ENCODE measurements around the gene OR10J1.

Gene OR10J1, protein sequence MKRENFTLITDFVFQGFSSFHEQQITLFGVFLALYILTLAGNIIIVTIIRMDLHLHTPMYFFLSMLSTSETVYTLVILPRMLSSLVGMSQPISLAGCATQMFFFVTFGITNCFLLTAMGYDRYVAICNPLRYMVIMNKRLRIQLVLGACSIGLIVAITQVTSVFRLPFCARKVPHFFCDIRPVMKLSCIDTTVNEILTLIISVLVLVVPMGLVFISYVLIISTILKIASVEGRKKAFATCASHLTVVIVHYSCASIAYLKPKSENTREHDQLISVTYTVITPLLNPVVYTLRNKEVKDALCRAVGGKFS

DNA sequence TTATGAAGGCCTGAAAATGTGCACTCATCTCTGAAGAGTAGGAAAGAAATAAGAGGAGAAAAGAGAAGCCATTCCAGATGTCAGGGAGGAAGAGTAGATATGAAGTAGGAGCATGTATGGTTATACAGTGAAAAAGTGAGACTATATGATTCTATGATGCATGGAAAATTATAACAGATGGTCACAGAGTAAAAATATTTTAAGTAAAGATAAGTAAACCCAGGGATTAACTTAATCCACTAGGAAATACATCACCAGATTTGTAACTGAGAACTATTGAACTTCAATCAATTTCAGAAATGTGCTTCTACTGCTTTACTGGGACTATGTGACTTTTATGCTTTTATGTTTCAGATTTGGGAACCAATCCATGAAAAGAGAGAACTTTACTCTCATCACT, at the start of gene OR10J1:
Gene OR10J1, plus strand, starts transcription at position 301 of the 400 bp plus-strand sequence. Its CDS starts 70 bp downstream, at position 371.
- Histone ChIP-seq H3K27ac (no peak within 1 kb of the TSS), H3K4me1 (no peaks in the 10 kb centered on the region), H3K4me3 (no peak within 1 kb of the TSS), H3K9me3 (no peaks in the 10 kb centered on the region), H3K27me3 (no peaks in the 10 kb centered on the region), H3K36me3 (no peaks in the 10 kb centered on the region)
- no peak for DNase-seq
- intact Hi-C loops (cut with DNase I; ENCODE audit: low total_unique reads) = no loop called here
- TF ChIP-seq, protein P1, sequence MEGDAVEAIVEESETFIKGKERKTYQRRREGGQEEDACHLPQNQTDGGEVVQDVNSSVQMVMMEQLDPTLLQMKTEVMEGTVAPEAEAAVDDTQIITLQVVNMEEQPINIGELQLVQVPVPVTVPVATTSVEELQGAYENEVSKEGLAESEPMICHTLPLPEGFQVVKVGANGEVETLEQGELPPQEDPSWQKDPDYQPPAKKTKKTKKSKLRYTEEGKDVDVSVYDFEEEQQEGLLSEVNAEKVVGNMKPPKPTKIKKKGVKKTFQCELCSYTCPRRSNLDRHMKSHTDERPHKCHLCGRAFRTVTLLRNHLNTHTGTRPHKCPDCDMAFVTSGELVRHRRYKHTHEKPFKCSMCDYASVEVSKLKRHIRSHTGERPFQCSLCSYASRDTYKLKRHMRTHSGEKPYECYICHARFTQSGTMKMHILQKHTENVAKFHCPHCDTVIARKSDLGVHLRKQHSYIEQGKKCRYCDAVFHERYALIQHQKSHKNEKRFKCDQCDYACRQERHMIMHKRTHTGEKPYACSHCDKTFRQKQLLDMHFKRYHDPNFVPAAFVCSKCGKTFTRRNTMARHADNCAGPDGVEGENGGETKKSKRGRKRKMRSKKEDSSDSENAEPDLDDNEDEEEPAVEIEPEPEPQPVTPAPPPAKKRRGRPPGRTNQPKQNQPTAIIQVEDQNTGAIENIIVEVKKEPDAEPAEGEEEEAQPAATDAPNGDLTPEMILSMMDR (IDR thresholded peaks at IDR 0.05) = no peak

DNA sequence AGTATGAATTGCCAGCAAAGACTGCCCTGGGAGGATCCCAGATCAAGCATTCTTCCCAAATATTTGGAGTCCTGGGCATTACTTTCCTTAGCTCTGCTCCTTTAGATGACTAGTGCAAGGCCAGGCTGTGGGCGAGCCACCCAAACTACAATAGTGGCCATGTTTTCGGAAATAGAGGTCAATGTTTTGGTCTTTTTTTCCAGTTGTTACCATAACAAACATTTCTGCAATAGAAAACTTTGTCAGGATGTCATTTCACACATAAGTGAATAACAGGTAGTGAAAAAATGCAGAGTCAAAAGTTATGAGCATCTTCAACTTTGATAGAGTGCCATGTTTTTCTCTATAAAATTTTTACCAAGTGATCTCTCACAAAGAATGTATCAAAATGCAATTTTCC, 32.7 kb upstream of the OR10J1 start:
- Histone ChIP-seq H3K9me3 (no peaks in the 10 kb centered on the region), H3K27ac (no peak overlapping the region), H3K4me3 (no peak overlapping the region), H3K27me3 (no peaks in the 10 kb centered on the region), H3K36me3 (no peaks in the 10 kb centered on the region), H3K4me1 (no peaks in the 10 kb centered on the region)
- intact Hi-C loops (cut with DNase I; ENCODE audit: low total_unique reads) = no loop called here
- TF ChIP-seq, protein P1 (IDR thresholded peaks at IDR 0.05) = no peak
- DNase-seq = no peak

DNA sequence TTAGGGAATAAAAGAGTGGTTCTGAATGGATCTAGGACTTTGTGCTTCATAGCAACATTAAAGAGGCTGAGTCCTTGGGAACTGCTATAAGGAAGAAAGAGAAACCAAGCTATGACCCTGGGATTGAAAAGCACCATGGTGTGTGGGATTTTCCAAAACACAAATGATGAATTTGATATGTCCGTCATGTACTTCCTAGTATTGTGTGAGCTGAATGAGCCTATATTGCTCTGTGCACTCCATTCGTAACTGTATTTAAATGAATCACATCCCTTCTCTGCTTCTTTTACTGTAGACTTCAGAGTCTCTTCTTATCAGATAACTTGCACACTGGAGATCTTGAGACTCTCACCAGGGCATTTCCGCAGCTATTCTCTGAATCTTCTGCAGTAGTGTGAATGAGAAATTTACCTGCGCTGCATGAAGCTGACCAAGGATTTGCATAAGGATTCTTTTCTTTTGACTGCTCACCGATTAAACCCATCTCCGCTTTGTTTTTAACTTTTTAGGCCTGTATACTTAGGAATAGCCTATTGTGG, 30.6 kb upstream of the OR10J1 start:
- intact Hi-C loops (cut with DNase I; ENCODE audit: low total_unique reads) = no loop called here
- Histone ChIP-seq H3K27ac (no peak overlapping the region), H3K9me3 (no peaks in the 10 kb centered on the region), H3K36me3 (no peaks in the 10 kb centered on the region), H3K4me1 (no peaks in the 10 kb centered on the region), H3K27me3 (no peaks in the 10 kb centered on the region), H3K4me3 (no peak overlapping the region)
- TF ChIP-seq, protein P1 (IDR thresholded peaks at IDR 0.05) = no peak
- DNase-seq = no peak

DNA sequence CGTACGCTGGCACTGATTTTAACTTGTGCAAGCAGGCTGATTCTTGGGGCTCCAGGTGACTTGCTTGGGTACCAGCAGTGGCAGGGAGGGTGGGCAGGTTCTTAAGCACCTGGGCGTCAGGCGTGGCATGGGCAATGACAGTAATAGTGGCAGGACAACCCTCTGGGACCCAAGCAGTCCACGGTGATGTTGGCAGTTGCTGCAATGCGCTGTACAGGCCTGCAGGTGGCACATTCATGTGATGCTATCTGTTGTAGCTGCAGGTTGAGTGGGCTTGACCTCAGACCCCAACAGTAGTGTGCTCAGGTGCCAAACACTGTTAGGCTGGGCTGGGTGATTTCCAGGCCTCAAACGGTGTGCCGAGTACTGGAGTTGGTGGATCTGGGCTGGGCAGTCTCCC, 17.7 kb upstream of the OR10J1 start:
- Histone ChIP-seq H3K9me3 (peaks cover 0 to 9% (median 3%) of the 10 kb centered on the region in 3 donors), H3K27me3 (no peaks in the 10 kb centered on the region), H3K27ac (no peak overlapping the region), H3K4me3 (no peak overlapping the region), H3K36me3 (no peaks in the 10 kb centered on the region), H3K4me1 (no peaks in the 10 kb centered on the region)
- DNase-seq = no peak
- intact Hi-C loops (cut with DNase I; ENCODE audit: low total_unique reads) = no loop called here
- TF ChIP-seq, protein P1 (IDR thresholded peaks at IDR 0.05) = no peak

DNA sequence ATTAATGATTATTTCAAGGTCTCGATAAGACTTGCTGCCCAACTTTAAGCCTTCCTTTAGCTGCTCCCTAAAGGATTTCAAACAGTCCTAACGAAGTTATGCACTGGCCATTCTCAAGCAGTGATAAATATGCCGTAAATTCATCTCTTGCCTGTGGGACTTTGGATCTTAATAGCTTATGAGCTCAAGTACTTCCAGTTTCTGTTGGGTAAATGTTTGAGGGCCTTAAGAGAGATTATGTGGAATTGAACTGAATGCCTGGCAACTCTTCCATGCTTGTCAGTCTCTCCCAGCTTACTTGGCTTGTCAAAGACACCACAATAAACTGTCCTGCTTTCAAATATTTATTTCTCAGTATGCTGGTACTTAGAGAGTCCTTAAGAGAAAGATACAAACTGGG, 11.0 kb upstream of the OR10J1 start:
- no peak overlapping the region for H3K4me3 ChIP-seq
- no peak overlapping the region for H3K27ac ChIP-seq
- no peak for DNase-seq
- H3K36me3 ChIP-seq = no peaks in the 10 kb centered on the region
- H3K9me3 ChIP-seq = no peaks in the 10 kb centered on the region
- intact Hi-C loops (cut with DNase I; ENCODE audit: low total_unique reads) = no loop called here
- H3K4me1 ChIP-seq = no peaks in the 10 kb centered on the region
- TF ChIP-seq, protein P1 (IDR thresholded peaks at IDR 0.05) = no peak
- H3K27me3 ChIP-seq = no peaks in the 10 kb centered on the region
